Measurements from ENCODE around the gene SOX21. TPM values are rescaled to one million over a fixed set of nuclear protein-coding genes. Genes with fewer than 3 reads are reported as not detected.

Gene SOX21
- total RNA-seq, 1 experiment from 2014 or later: 11.4 TPM

- no peak overlapping the region for H3K4me3 Mint-ChIP-seq
- CTCF ChIA-PET: interaction anchor here (0.5 to 3.5 kb wide), 28 partner anchors 9 to 743 kb away, joined by 3 to 33 read pairs (median 4); partner anchors contain the start of gene SOX21
- POLR2A ChIA-PET: interaction anchor here (1.2 kb wide), 1 partner anchor 60 kb away, joined by 3 read pairs; the partner anchor contains the start of gene GPR180
- H3K27me3 Mint-ChIP-seq (ENCODE audit: low read depth): peaks cover 5% of the 10 kb centered on the region
- ATAC-seq (no peak), DNase-seq (ENCODE audit: low spot score) (no peak)
- H3K4me1 Mint-ChIP-seq: peaks cover 38% of the 10 kb centered on the region
- H3K27ac Mint-ChIP-seq: no peak overlapping the region
- H3K9me3 Mint-ChIP-seq: no peaks in the 10 kb centered on the region; the same call in 1 of the 2 replicates
- no peaks in the 10 kb centered on the region for H3K36me3 Mint-ChIP-seq
- TF ChIP-seq SMAD4 (CRISPR knock-in tag; IDR thresholded peaks at IDR 0.05): no peak
- TF ChIP-seq, protein P1, sequence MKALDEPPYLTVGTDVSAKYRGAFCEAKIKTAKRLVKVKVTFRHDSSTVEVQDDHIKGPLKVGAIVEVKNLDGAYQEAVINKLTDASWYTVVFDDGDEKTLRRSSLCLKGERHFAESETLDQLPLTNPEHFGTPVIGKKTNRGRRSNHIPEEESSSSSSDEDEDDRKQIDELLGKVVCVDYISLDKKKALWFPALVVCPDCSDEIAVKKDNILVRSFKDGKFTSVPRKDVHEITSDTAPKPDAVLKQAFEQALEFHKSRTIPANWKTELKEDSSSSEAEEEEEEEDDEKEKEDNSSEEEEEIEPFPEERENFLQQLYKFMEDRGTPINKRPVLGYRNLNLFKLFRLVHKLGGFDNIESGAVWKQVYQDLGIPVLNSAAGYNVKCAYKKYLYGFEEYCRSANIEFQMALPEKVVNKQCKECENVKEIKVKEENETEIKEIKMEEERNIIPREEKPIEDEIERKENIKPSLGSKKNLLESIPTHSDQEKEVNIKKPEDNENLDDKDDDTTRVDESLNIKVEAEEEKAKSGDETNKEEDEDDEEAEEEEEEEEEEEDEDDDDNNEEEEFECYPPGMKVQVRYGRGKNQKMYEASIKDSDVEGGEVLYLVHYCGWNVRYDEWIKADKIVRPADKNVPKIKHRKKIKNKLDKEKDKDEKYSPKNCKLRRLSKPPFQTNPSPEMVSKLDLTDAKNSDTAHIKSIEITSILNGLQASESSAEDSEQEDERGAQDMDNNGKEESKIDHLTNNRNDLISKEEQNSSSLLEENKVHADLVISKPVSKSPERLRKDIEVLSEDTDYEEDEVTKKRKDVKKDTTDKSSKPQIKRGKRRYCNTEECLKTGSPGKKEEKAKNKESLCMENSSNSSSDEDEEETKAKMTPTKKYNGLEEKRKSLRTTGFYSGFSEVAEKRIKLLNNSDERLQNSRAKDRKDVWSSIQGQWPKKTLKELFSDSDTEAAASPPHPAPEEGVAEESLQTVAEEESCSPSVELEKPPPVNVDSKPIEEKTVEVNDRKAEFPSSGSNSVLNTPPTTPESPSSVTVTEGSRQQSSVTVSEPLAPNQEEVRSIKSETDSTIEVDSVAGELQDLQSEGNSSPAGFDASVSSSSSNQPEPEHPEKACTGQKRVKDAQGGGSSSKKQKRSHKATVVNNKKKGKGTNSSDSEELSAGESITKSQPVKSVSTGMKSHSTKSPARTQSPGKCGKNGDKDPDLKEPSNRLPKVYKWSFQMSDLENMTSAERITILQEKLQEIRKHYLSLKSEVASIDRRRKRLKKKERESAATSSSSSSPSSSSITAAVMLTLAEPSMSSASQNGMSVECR (CRISPR knock-in tag; IDR thresholded peaks at IDR 0.05; ENCODE audit: borderline replicate concordance): no peak
- no peak for TF ChIP-seq CDX4 (CRISPR knock-in tag; IDR thresholded peaks at IDR 0.05; ENCODE audit: borderline replicate concordance)
- TF ChIP-seq ZNF263 (CRISPR knock-in tag; IDR thresholded peaks at IDR 0.05; ENCODE audit: low read depth): no peak
- TF ChIP-seq, protein P2, sequence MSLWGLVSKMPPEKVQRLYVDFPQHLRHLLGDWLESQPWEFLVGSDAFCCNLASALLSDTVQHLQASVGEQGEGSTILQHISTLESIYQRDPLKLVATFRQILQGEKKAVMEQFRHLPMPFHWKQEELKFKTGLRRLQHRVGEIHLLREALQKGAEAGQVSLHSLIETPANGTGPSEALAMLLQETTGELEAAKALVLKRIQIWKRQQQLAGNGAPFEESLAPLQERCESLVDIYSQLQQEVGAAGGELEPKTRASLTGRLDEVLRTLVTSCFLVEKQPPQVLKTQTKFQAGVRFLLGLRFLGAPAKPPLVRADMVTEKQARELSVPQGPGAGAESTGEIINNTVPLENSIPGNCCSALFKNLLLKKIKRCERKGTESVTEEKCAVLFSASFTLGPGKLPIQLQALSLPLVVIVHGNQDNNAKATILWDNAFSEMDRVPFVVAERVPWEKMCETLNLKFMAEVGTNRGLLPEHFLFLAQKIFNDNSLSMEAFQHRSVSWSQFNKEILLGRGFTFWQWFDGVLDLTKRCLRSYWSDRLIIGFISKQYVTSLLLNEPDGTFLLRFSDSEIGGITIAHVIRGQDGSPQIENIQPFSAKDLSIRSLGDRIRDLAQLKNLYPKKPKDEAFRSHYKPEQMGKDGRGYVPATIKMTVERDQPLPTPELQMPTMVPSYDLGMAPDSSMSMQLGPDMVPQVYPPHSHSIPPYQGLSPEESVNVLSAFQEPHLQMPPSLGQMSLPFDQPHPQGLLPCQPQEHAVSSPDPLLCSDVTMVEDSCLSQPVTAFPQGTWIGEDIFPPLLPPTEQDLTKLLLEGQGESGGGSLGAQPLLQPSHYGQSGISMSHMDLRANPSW (CRISPR knock-in tag; conservative IDR thresholded peaks at IDR 0.05; ENCODE audit: low read depth): no peak
- no peak for TF ChIP-seq E2F1 (CRISPR knock-in tag; IDR thresholded peaks at IDR 0.05)
- no peak for TF ChIP-seq ZNF232 (CRISPR knock-in tag; IDR thresholded peaks at IDR 0.05)
- no peak for TF ChIP-seq TEAD4 (CRISPR knock-in tag; IDR thresholded peaks at IDR 0.05)
- TF ChIP-seq ZNF671 (CRISPR knock-in tag; IDR thresholded peaks at IDR 0.05): no peak
- no peak for TF ChIP-seq KAT7 (CRISPR knock-in tag; IDR thresholded peaks at IDR 0.05; ENCODE audit: borderline replicate concordance)
- TF ChIP-seq NFYB (CRISPR knock-in tag; conservative IDR thresholded peaks at IDR 0.05; ENCODE audit: low read depth): no peak
Measured at GRCh38 chr13:94661406-94661805, 50.9 kb downstream of the SOX21 start.

DNA sequence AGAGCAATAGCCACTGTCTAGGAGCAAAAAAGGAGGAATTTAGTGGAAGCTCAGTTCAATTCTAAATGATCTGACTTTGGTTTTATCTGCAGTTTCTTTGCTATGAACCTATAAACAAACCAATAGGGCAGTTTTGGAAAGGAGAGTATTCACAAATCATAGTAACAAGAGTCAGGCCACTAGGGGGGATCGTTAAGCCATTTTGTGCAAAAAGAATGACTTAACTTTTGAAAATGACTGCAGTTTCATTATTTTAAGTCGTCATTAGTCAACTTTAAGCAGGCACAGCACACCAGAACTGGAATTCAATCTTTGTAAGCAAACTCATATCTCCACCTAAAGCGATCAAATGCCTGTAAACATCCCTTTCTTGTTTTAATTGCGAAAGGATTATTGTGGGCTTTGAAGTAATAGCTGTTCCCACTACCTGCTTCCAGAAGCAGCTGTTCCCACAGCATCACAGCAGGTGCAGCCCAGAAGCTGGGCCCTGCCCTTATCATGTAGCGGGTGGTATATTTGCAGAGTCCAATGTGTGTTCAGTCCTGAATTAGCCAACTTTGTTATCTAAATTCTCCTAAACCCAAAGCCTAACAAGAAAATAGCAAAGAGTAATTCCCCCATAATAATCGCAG is 51.5 kb downstream of the SOX21 start:
- Mint-ChIP-seq H3K36me3 (peaks cover 5% of the 10 kb centered on the region), H3K4me1 (peaks cover 38% of the 10 kb centered on the region), H3K9me3 (peaks cover 5% of the 10 kb centered on the region), H3K27ac (no peak overlapping the region), H3K27me3 (ENCODE audit: low read depth) (peaks cover 5% of the 10 kb centered on the region), H3K4me3 (no peak overlapping the region)
- DNase-seq (ENCODE audit: low spot score) (no peak), ATAC-seq (peak; percentile 62)
- no peak for TF ChIP-seq GTF2I (CRISPR knock-in tag; conservative IDR thresholded peaks at IDR 0.05)
- TF ChIP-seq ESRRA (CRISPR knock-in tag; IDR thresholded peaks at IDR 0.05; ENCODE audit: borderline replicate concordance): no peak
- TF ChIP-seq, protein P3, sequence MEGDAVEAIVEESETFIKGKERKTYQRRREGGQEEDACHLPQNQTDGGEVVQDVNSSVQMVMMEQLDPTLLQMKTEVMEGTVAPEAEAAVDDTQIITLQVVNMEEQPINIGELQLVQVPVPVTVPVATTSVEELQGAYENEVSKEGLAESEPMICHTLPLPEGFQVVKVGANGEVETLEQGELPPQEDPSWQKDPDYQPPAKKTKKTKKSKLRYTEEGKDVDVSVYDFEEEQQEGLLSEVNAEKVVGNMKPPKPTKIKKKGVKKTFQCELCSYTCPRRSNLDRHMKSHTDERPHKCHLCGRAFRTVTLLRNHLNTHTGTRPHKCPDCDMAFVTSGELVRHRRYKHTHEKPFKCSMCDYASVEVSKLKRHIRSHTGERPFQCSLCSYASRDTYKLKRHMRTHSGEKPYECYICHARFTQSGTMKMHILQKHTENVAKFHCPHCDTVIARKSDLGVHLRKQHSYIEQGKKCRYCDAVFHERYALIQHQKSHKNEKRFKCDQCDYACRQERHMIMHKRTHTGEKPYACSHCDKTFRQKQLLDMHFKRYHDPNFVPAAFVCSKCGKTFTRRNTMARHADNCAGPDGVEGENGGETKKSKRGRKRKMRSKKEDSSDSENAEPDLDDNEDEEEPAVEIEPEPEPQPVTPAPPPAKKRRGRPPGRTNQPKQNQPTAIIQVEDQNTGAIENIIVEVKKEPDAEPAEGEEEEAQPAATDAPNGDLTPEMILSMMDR (IDR thresholded peaks at IDR 0.05): 0 out of 2 replicates have a peak, but pooled peaks have one; percentile 22
- ChIA-PET CTCF (interaction anchor here (0.5 to 3.5 kb wide), 27 partner anchors 9 to 744 kb away, joined by 3 to 33 read pairs (median 4); partner anchors contain the start of gene SOX21), POLR2A (interaction anchor here (1.2 kb wide), 1 partner anchor 59 kb away, joined by 3 read pairs; the partner anchor contains the start of gene GPR180)

Other genes with a start within 250 kb of the SOX21 start
- gene DCT, start 232.9 kb downstream of the SOX21 start, total RNA-seq (2021): not detected in 3 replicates
- gene TGDS, start 116.4 kb downstream of the SOX21 start, total RNA-seq (2021): 12.5 to 15.8 TPM (median 15.2 TPM) in 3 replicates
- 4.5 to 5.0 TPM (median 5.0 TPM) in 3 replicates for gene GPR180, start 110.7 kb downstream of the SOX21 start, total RNA-seq (2021)

Data from WTC11 (cell line).